Hematopoietic multipotent progenitor cell treated with erythropoietin and hydrocortisone succinate and interleukin-3 and kit ligand, for 4 days (in vitro differentiated cells): Measurements from ENCODE around the gene CATSPER1.
"Not testable (repeated sequence)": the region's sequence is repeated elsewhere in the genome, so short reads cannot be mapped to it uniquely, and the experiment has no call there.

Source experiments
- DNase-seq: peaks from one replicate; pipeline ENCODE4 v3.0.0-alpha.2; 2015

CATSPER1 gene

DNA sequence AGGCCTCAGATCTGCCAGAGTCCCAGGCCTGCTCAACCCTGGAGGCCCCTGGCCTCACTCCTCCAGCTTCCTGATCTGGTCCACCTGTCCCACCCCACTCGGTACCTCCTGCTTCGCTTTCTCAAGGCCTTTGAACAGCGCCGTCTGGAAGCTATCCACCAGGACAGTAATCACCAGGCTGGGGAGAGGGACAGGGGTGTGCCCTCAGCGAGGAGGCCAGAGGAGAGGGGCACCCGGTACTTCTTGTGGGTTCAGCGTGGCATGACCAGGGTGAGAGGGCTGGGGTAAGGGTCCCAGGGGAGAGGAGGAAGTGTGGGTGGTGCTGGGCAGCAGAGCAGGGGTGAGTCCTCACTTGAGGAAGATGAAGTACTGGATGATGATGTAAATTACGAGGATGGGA lies 6.1 kb downstream of the CATSPER1 start:
- no peak for DNase-seq

DNA sequence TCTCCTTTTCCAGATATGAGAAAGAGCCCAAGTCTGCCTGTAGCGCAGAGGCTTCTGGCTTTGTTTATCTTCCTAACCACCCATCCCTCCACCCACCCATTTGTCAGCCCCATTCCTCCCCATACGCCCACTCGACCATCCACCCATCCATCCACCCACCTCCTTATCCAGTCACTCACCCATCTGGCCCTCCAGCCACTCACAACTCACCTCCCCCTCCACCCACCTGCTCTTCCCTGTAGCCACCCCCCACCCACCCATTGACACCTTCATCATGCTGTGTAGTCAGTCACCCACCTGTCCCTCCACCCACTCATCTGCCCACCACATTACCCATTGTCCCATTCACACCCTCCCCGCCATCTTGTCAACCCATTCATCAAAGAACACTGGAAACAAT lies 9.0 kb downstream of the CATSPER1 start:
- no peak for DNase-seq

DNA sequence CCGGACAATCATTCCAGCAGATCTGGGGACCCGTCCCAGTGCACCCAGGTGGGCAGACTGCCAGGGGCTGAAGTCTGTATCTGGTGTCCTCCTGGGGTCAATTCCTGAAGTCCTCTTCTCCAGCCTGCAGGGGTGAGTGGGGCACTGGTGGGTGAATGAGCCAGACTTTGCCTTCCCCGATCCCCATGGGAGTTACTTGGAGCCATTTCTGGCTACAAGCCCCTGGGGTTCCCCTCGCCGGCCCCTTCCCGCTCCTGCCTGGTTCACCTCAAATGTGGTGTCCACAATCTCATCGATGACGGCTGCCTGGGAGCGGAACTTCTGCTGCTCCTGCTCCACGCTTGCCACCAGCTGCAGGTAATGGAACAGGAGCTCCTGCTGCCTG lies 9.5 kb downstream of the CATSPER1 start:
- DNase-seq, result no peak

DNA sequence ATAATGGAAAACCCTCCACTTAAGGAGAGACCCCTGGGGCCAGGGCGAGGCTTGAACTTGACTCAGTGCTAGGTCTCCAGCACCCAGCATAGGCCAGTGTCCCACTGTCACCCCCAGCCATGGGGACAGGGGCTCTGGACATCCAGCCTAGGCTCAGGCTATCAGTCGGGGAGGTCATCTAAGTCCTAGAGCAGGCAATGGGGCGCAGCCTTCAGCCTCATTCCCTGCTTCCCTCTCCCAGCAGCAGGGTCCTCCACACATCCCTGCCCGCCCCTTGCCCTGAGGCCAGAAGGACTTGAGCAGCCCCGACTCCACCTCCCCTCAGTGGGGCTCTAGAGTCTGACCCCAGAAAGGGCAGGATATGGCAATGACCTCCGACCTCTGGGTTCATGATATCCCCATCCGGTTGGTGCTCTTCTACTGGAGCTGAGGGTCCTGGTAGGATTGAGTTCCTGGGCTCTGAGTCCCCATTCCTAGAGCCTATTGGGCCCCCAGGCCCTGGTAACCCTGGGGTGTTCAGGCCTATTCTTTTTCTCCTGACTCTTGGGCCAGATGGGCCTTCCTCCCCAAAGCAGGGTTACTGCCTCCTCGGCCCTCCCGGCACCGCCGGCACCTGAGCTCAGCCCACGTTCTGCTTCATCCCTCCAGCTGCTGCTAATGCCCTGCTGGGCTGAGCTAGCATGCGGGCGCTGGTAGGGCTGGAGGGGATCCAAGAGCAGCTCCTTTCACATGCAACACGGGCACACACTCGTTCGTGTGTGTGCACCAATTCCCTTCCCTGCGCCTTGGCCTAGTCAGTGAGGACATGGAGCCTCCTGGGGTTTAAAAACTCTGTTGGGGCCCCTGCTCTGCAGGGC lies 10.1 kb downstream of the CATSPER1 start:
- no peak for DNase-seq

DNA sequence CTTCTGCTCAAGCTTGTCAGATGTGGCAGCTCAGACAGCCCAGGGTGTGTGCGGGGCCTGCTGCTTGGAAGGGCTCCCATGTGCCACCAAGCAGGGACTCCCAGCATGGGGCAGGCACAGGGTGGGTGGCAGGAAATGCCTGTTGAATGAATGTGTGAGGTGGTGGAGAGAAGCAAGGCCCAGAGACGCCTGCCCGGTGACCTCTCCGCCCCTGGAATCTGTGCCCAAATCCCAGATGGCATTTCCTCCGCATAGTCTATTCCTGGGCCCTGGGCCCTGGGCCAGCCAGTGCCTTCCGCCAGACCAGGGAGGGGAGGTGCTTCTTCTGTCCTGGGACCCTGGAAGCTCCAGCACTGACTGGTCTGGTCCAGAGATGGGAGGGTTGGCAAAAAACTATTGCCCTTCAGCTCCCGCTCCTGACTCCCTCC lies 10.8 kb downstream of the CATSPER1 start:
- DNase-seq, result no peak

DNA sequence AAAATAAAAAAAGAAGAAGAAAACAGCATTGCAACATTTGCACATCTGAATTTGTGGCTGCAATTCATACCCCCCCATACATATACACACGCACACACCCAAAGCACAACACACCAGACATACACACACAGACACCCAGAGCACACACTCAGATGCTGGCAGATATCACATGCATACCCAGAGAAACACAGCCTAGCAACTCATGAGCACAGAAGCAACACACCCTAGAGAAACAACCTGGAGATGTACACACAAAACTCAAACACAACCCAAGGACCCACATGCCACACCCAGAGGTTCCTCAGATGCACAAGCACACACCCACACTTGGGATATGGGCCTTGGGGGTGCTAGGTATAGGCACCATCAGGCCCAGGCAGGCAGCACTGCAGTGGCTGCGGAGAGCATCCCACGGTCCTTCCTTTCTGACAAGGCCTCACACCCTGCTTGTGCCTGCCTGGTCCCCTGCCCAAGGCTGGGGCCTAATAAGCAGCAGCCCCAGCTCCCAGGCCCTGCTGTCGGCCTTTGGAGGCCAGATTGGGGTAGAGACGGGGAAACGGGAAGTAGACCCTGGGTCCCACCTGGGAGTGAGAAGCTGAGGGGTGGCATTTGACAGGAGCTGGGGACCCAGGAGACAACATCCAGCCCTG lies 11.3 kb downstream of the CATSPER1 start:
- DNase-seq, result no peak

DNA sequence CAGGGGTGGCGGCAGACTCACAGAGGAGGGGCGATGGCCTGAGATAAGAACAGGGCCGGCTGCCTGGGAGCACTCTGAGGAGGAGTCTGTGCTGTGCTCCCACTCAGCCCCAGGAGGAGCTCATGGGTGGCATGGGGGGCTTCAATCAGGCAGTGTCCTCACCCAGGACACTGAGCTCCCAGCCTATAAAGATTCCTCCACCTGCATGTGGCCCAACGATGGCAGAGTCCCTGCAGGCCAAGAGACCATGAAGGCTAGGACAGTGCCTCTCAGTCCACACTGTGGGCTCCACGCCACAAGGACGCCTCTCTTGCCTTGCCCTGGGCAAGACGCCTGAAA lies 12.5 kb downstream of the CATSPER1 start:
- no peak for DNase-seq

DNA sequence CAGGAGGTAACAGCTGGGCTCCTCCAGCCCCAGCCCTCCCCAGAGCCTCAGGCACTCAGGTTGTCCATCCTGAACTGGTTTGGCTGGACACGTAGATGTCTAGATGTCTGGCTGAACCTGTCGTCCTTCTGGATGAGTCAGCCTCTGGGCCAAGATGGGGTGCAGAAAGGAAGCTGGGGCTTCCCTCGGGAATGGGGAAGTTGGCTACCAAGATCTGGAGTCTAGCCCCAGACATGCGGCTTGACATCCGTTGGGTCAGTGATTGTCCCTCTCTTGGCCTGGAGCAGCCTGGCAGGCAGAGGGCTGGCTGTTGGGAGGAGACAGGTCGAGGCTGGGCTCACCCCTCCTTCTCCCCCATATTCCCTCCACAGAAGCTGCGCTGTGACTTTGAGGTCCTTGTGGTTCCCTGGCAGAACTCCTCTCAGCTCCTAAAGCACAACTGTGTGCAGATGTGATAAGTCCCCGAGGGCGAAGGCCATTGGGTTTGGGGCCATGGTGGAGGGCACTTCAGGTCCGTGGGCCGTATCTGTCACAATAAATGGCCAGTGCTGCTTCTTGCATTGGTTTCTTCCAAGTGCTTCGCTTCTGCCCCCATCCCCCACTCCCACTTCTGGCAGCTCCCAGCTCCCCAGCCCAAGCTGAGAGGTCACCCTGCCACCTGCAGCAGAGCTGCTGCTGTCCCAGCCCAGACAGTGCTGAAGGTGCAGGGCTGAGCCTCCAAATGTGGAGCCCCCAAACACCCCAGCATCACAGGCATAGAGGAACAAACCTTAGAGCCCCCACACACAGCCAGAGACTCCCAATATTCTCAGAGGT lies 13.1 kb downstream of the CATSPER1 start:
- peak; percentile 57 for DNase-seq

DNA sequence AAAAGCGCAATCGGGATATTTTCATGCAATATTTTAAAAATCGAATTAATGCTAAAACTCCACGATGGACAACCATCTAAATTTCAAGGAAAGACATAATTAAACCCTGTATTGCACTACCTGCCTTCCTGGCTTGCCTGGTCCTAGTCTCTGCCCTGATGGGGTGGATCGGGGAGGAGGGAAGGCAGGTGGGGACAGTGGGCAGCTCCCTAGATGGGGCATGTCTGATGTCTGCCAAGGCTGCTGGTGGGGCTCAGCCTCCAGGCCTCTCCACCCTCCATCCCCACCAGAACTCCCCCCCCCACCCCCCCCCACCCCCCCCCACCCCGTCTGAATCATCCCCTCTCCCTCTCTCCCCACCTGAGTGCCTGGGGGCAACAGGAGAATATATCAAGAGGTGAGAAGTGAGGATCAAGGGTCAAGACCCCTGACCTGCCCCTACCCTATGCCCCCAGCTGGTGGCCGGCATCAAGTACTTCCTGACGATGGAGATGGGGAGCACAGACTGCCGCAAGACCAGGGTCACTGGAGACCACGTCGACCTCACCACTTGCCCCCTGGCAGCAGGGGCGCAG lies 13.8 kb downstream of the CATSPER1 start:
- no peak for DNase-seq

DNA sequence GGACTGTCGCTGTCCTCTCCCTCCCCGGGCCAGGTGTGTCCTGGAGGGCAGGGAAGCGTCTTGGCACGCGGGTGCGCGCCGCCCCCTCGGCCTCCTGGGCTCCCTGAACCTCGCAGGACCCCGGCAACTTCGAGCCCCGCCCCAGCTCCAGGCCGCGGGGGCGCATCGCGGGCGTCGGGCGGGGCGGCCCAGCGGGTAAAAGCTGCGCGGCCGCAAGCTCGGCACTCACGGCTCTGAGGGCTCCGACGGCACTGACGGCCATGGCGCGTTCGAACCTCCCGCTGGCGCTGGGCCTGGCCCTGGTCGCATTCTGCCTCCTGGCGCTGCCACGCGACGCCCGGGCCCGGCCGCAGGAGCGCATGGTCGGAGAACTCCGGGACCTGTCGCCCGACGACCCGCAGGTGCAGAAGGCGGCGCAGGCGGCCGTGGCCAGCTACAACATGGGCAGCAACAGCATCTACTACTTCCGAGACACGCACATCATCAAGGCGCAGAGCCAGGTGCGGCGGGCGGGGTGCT lies 14.4 kb downstream of the CATSPER1 start, which contains the start of gene CST6:
TSS of gene CST6 (plus strand) at position 224 of the 519 bp plus-strand sequence. CDS start at position 261, 37 bp downstream.
- peak; percentile 35 for DNase-seq

DNA sequence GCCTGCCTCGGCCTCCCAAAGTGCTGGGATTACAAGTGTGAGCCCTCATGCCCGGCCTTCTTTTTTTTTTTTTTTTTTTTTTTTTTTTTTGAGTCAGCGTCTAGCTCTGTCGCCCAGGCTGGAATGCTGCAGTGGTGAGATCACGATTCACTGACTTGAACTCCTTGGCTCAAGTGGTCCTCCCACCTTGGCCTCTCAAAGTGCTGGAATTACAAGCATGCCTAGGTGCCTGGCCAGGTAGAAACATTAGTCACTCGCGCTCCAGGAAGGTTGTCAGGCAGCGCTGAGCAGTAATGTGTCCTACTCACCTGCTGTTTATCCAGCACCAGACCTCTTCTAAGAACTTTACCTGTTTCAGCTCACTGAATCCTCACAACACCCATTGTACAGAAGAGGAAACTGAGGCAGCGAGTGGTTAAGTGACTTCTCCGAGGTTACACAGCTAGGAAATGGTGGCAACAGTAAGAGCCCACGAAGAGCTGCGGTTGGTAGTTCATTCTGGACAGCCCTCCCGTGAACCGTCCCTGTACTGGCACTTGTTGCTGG lies 15.0 kb downstream of the CATSPER1 start:
- no peak for DNase-seq

DNA sequence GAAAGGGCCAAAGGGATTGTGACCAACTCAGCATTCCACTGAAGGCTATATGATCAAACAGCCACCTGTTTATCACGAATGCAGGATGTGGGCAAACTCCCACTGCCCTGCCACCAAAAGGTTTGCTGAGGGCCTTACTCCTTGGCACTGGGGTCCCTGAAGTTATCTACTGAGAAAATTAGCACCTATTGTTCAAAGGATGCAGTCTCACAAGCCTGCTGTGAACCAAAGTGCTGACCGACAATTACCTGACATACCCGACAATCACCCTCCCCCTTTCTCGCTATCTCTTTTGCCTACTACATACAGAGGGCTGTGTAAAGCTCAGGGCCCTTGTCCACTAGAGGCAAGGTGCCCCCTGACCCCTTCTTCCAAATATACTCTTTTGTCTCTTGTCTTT lies 16.2 kb downstream of the CATSPER1 start:
- DNase-seq, result not testable (repeated sequence)

DNA sequence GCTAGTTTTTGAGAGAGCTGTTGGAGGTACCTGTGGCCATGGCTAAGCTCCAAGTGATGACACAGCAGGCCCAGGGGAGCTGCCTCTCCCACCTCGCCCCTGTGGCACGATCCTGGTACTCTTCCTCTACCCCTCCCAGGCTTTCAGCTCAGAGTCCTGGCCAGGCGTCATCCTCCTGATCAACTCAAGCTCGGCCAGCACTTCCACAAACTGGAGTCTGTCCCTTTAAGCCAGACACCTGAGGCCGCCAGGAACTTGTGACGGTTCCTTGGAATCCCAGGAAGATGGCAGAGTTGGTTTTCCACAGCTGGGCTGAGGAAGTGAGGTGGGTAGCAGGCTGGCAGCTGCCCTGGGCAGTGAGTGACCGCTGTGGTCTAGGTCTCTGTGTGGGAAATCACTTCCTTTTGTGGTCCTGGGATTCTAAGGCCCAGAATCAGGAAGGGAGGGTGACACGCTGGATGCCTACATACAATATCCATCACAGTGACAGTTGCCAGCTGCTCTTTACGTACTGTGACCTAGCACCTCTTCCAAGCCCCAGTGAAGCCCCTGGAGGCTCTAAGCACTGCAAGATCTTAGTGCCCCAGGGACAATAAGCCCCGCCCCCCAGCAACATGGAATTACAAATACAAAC lies 17.7 kb downstream of the CATSPER1 start:
- DNase-seq, result no peak

DNA sequence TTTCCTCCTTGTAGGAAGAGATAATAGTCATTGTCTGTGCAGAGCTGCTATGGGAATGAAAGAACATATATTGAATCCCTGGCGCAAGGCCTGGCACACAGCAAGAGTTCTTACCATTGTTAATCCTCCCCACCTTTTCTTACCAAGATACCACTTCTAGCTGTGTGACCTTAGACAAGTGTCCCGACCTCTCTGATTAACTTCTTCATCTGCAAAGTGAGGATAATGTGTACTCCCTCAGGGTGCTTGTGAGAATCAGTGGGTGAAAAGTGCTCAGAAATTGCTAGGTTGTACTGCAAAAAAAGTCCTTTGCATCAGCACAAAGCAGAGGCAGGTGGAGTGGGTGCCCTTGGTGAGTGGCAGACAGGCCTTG lies 18.2 kb downstream of the CATSPER1 start:
- DNase-seq, result no peak

DNA sequence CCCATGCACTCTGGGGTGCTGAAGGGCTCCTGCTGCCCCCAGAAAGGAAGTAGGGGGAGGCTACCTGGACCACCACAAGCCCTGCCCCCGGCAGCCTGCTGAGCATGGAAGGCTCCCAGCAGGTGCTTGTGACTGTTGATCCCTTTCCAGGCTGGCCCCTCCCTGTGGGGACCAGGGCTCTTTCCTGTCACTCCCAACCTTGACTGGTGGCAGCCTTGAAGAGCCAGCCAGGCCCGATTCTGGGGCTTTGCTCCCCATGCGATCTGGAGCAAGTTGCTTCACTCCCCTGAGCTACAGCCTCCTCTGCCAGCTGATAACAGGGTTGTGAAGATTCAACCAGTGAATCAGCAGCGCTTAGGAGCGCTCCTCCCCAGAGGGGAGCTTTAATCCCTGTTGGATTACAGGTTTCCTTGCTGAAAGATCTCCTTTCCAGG lies 19.1 kb downstream of the CATSPER1 start:
- peak; percentile 25 for DNase-seq

DNA sequence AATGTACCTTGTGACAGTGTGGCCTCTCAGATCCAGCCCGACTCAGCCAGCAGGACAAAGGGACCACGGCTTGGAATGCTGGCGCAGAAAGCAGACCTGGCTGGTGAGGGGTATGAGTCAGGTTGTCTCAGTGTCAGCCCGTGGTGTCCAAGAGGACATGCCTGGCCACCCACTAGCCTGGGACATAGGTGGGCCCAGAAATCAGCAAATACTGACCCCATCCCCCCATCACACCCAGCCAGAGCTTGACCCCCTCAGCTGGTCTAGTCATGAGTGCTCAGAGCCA lies 19.4 kb downstream of the CATSPER1 start:
- DNase-seq, result no peak

DNA sequence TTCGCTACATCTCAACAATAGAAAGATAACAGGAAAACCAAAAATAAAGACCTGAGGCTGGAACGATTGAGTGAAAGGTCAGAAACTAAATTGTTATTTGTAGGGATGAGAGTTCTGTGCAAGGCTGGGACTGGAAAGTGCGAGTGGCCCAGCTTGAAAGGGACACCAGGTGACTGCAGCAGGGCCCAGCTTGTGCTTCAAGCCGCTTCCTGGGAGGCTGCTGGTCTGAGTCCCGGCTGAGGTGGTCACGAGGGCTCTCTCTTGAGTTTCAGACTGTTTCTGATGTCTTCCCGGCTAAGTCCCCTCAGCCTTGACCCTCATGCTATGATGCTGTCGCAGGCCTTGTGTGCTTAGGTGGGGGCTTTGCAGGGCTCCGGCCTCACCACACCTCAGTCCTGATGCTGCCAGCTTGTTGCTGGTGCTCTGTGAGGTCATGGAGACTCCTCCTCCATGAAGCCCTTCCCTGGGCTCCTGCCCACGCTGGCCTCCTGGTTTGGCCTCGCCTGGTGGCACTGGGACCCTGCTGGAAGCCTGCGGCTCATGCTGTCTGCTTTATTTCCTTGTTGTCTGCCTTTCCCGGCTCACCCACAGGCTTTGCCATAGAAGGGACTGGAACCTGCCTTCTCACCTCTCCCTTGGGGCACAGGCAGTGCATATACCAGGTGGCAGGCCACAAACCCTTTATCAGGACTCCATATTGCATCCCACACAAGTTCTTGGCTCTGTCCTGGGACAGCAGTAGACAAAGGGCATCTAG lies 20.0 kb downstream of the CATSPER1 start:
- DNase-seq, result no peak

DNA sequence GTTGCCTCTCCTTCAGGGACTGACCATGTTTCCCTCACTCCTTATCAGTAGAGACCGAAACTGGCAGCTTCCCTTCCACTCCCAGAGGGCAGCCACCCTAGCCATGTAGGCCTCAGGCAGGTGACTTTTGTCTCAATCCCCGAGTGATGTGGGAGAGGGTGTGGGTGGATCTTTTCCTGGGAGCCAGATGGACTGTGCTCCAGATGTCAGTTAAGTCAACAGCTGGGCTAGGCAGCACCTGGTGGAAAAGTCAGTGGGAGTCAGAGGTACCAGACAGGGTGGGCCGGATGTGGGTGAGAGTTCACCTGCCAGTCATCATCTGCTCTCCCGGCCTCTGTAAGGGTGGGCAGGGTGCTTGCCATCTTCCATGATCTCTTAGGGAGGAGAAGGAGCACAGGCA lies 22.1 kb downstream of the CATSPER1 start:
- no peak for DNase-seq

DNA sequence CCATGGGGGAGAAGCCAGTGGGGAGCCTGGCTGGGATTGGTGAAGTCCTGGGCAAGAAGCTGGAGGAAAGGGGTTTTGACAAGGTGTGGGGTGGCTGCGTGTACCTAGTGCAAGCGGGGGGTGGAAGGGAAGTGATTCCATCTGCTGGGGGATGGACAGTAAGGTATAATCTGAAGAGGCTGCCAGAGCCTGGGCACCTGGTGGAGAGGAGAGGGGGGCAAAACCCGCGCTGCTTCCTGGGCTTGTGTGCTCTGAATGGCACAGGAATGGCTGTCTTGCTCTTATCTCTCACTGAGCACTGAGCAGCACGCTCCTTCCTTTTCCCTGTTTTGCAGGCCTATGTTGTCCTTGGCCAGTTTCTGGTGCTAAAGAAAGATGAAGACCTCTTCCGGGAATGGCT lies 23.0 kb downstream of the CATSPER1 start:
- no peak for DNase-seq

DNA sequence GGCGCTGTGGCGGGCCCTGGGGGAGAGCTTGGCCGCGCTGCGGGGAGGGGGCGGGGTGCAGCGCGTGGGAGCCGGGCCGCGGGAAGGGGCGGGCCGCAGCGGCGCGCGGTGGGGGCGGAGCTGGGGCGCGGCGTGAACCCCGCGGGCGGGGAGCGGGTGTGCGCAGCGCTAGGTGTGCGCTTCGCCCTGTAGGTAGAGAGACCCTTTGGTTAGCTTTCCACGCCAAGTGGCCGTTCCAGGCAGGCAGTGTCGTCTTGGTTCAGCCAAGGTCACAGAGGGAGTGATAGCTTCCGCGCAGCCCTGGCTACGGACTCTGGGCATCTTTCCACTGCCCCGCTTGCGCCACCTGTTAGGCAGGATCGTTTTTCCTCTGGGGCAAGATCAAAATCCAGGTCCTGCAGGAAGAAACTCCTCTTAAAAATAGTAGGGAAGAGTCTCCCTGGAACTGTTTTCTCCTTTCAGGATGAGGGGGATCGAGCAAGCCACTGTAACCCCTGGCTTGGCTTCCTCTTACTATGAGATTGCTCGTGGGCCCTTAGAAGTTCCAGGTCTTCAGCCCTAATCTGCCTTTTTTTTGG lies 23.5 kb downstream of the CATSPER1 start:
- no peak for DNase-seq

DNA sequence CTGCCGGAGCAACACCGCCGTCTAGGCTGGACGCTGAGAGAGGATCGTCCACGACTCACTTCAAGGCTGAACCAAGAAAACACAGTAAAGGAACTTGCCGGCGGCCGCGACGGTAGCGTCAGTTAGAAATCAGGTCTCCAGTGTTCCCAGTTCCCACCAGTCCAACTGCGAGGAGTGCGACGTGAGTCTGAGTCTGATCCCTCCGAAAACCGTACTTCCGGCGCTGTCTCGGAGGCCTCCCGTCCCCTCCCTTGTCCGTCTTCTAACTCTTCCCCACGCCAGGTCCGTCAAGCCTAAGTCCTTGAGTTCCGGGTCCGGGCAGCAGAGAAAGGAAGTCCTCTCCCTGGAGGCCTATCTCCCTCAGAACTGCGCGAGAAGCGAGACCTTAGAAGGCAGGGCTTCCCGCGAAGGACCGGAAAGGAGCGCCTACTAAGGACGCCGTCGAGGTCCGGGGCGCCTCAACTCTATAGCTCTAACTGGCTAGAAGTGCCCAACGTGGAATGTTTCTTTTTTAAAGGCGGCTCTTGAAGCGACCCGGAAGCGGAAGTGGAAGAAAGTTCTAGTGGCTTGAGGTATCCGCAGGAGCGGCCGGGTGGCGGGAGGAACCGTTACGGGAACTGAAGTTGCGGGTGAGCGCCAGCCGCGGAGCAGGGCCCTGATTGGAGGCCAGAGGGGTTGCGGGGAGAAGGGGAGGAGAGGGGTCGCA lies 24.2 kb downstream of the CATSPER1 start, which contains the start of the genes BANF1 and EIF1AD:
TSS of gene BANF1 (plus strand) at position 562 of the 706 bp plus-strand sequence. CDS start 748 bp downstream, outside the sequence.
TSS of gene EIF1AD (minus strand) at position 216 of the 706 bp plus-strand sequence. CDS start 1,768 bp downstream, outside the sequence.
- DNase-seq, result peak; percentile 100
